Stimulated activated CD8-positive, alpha-beta memory T cell treated with anti-CD3 and anti-CD28 coated beads, Interleukin-12 subunit alpha, Interleukin-12 subunit beta, amount 100 ng/mL, for 24 hours (primary cell): ENCODE data around the gene ZNF273.
"Not testable (repeated sequence)": the region's sequence is repeated elsewhere in the genome, so short reads cannot be mapped to it uniquely, and the experiment has no call there.

Experiments used
- DNase-seq: peaks from one replicate; pipeline ENCODE4 v3.0.0-alpha.2; 2020; ENCODE audit errors: extremely low read depth

ZNF273 gene

GRCh38 chr7:64902806-64903721 is at the start of gene ZNF273:
Gene ZNF273, plus strand, starts transcription at chr7:64903273. Its CDS starts 45 bp downstream, at chr7:64903318.
- DNase-seq, result peak; percentile 82

GRCh38 chr7:64853679-64854078 is 49.4 kb upstream of the ZNF273 start:
- no peak for DNase-seq

DNA sequence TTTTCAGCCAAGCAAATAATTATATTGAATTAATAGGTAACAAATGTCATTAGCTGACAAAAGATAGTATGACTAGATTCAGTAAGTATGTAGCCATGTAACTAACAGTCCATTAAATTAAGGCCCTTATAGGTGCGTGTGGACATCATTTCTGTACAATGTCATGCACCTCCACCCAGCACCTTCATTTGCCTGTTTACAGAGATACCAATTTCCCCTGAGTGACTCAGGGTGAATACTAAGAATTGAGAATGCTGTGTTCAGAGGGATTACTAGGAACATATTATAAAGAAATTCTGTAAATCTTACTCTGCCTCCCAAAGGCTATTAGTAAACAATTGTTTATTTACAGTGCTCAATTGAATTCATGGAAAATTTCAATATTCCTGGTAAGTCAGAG is 48.1 kb upstream of the ZNF273 start:
- DNase-seq, result no peak

DNA sequence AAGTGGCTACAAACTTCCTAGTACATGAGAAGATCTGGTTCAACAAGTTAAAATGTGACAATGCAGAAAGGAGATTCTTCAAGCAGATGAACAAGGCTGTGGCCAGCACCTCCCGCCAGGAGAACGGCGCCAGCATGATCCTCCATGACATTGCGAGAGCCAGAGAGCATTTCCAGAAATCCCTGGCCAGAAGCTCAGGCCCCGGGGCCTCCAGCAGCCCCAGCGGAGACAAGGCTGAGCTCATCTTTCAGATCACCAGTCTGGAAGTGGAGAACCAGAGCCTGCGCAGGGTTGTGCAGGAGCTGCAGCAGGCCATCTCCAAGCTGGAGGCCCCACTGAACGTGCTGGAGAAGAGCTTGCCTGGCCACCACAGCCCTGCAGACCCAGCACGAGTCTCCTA is 40.1 kb upstream of the ZNF273 start:
- DNase-seq, result no peak

- DNase-seq, result not testable (repeated sequence)
Measured at GRCh38 chr7:64863530-64863929, 39.5 kb upstream of the ZNF273 start.

DNA sequence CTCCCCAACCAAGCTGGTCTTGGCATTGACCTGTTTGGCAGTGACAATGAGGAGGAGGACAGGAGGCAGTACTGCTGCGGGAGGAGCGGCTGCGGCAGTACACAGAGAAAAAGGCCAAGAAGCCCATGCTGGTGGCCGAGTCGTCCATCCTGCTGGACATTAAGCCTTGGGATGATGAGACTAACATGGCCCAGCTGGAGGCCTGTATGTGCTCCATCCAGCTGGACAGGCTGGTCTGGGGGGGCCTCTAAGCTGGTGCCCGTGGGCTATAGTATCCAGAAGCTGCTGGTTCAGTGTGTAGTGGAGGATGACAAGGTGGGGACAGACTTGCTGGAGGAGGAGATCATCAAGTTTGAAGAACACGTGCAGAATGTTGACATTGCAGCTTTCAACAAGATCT is 39.1 kb upstream of the ZNF273 start:
- DNase-seq, result no peak

DNA sequence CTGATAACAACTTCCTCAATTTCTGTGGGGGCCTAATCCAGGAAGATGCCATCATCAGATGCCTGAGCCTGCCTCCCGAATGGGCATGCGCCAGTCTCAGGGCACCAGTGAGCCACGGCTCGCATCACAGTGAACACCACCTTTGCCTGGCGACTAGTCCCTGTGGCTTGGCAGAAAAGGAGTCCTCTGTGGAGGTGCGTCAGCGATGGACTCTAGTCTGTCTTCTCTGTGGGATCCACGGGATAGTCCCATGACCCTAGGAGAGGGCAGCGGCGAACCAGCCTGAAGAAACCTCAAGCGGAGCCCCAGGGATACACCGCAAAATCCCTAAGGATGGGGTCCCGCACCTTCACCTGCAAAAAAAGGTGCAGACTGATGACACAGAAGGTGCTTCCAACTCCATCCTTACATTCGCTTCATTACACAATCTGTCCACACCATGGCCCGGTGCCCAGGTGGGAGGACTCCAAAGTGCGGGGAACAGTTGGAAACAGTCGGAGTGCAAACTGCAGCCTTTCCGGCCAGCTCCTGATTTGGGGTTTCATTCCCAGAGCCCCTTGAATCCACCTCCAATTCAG is 35.1 kb upstream of the ZNF273 start:
- DNase-seq, result no peak

GRCh38 chr7:64868499-64868898 is 34.6 kb upstream of the ZNF273 start:
- DNase-seq, result no peak

GRCh38 chr7:64869121-64869725 is 33.9 kb upstream of the ZNF273 start:
- no peak for DNase-seq

DNA sequence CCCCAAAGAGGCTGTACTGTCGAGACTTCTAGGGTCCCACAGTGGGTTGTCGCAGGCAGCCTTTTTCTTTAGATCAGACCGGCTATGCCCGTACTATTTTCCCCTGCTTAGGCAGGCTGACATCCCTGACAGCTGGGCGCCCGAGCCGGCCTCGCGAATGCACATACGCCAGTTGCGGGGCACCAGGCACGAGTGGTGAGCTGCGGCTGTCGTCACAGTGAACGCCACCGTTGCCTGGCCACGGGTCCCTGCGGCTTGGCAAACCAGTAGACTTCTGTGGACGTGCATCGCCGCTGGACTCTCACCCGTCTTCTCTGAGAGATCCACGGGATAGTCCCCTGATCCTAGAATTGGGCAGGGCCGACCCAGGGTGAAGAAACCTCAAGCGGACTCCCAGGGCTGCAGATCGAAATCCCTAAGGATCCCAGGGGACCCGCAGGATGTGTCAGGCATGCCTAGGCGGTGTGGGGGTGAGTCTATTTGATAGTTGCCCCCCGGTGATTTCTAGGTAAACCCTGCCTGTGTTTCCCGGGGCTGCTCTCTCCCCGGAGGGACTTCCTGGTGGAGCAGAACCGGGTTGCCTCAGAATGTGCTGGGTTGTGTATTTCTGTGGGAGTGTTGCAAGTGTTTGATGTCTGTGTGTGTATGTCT is 33.0 kb upstream of the ZNF273 start:
- DNase-seq, result no peak

DNA sequence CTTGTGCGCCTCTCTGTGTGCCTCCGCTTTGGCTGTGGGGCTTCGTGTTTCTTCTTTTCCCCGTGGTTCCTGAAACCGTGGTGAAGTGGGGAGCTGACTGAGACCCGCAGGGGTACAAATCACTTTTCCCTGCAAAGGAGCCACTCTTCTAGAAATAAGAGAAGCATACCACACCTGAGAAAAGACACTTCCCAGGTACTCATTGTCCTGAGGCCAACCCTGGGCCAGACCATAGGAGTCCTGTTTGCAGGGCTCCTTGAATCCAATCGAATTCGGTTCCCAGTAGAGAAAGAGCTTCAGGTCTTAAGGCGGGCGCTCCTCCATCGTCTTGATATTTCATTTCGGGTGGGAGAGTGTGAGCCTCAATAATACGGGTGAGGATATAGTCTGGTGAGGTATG is 32.4 kb upstream of the ZNF273 start:
- no peak for DNase-seq

- no peak for DNase-seq
Measured at GRCh38 chr7:64871761-64872160, 31.3 kb upstream of the ZNF273 start.

DNA sequence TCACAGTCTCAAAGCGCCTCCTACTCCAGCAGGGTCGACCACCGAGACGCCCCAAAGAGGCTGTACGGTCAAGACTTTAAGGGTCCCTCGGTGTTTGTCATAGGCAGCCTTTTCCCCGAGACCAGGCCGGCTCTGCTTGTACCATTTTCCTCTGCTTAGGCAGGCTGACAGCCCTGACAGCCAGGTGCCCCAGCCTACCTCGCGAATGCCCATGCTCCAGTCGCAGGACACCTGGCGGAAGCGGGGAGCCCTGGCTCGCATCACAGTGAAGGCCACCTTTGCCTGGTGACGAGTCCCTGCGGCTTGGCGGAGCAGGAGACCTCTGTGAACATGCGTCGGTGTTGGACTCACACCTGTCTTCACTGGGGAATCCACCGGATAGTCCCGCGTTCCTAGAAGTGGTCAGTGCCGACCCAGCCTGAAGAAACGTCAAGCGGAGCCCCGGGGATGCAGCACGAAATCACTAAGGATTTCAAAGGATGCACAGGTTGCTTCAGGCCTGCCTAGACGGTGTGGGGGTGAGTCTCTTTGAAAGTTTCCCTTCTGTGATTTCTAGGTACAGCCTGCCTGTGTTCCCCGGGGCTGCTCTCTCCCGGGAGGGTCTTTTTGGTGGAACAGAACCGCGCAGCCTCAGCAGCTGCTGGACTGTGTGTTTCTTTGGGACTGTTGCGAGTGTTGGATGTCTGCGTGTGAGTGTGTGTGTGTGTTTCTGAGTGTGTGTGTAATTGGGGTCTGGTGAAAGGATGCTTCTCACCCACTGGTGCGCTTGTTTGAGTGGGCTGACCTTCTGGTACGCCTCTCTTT is 30.5 kb upstream of the ZNF273 start:
- no peak for DNase-seq

- no peak for DNase-seq
Measured at GRCh38 chr7:64873155-64873500, 29.9 kb upstream of the ZNF273 start.

DNA sequence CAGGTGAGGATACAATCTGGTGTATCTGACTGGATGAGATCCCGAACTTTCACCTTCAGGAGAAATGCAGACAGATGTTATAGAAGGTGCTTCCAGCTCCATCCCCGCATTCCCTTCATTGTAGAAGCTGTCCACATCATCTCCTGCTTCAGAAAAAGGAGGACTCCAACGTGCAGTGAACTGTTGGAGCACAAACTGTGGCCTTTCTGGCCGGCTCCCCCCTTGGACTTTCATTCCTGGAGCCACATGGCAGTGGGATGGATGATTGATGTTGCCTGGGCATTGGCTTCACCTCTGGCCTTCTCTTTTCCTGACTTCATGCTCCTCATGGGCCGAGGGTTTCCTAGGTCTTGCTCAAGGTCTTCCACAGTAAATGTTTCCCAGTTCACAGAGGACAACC is 29.6 kb upstream of the ZNF273 start:
- DNase-seq, result no peak

DNA sequence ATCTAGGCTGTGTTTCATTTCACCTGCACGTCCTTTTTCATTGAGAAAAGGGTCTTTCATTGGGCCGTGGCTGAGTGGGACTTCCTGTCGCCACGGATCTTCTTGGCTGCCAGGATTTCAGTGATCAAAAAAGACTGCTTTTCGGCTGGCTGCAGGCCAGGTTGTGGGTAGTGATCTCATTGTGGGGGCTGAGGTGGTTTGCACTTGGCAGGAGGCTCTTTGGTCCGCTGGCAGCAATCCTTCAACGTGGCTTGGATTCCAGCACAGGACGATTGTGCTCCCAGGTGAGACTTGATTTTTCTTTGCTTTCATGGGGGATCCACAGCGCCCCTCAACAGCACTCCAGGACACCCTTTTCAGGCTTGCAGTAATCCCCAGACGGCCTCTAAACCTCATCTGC is 29.0 kb upstream of the ZNF273 start:
- no peak for DNase-seq

- DNase-seq, result no peak
Measured at GRCh38 chr7:64874562-64875250, 28.4 kb upstream of the ZNF273 start.

- DNase-seq, result no peak
Measured at GRCh38 chr7:64875258-64875657, 27.8 kb upstream of the ZNF273 start.

GRCh38 chr7:64875658-64876406 is 27.2 kb upstream of the ZNF273 start:
- no peak for DNase-seq
